A549 (cell line): Measurements from ENCODE around the gene DGLUCY. TPM values are rescaled to one million over a fixed set of nuclear protein-coding genes. Genes with fewer than 3 reads are reported as not detected.

Source experiments
- ATAC-seq, 2 experiments: fragments of 200-7000 bp in 1 of 2; fragments of >200 bp in 1 of 2; cut with Nextera tagmentation in 1 of 2; cut with Tn5 transposase in 1 of 2; 3 replicates each; pipeline versions ENCODE4 v1.8.0 to v1.9.1; 2018 to 2020; ENCODE audit warnings: mild to moderate bottlenecking in 1 of 2, moderate library complexity in 1 of 2
- CTCF ChIA-PET: fragments of 300-600 bp; sonication (Branson Sonifier 250); formaldehyde crosslinking; extraction: SDS; loops from one replicate; lab custom pipeline; 2021; ENCODE audit warnings: antibody characterized with exemption, inconsistent platforms; lab: Yijun Ruan, JAX
- POLR2A ChIA-PET: fragments of 350-600 bp; formaldehyde crosslinking; extraction: SDS; loops from one replicate; lab custom pipeline; 2021; ENCODE audit warnings: antibody characterized with exemption, inconsistent platforms; lab: Yijun Ruan, JAX
- DNase-seq, 2 experiments: peaks; one replicate each; pipeline versions ENCODE4 v3.0.0 to v3.0.0-alpha.2; 2011 to 2016; ENCODE audit warnings: low read depth in 1 of 2, low spot score in 1 of 2
- FAIRE-seq: peaks from 2 replicates; lab custom pipeline; 2011; peaks lifted over from hg19 to GRCh38; lab: Jason Lieb, UNC
- H3K27ac ChIP-seq, 2 experiments: fragments of >200 bp; sonication (Bioruptor Twin); formaldehyde crosslinking; 3 replicates each; pipeline ENCODE4 v1.5.1; 2016 to 2017
- H3K4me1 ChIP-seq: fragments of >200 bp; sonication (Bioruptor Twin); formaldehyde crosslinking; 3 replicates; pipeline ENCODE4 v1.6.1; 2016
- H3K4me2 ChIP-seq: fragments of >200 bp; sonication (Bioruptor Twin); formaldehyde crosslinking; 3 replicates; pipeline ENCODE4 v1.6.1; 2016
- H3K4me3 ChIP-seq: fragments of >200 bp; sonication (Bioruptor Twin); formaldehyde crosslinking; 3 replicates; pipeline ENCODE4 v1.5.1; 2016
- H3K9me3 ChIP-seq: fragments of >200 bp; sonication (Bioruptor Twin); formaldehyde crosslinking; 3 replicates; pipeline ENCODE4 v1.6.1; 2016
- BHLHE40 ChIP-seq: IDR thresholded peaks from 2 replicates; pipeline ENCODE4 v1.6.1; 2012; ENCODE audit warnings: low read depth, low read length, inconsistent platforms
- CEBPB ChIP-seq, 2 experiments: fragments of >200 bp in 1 of 2; sonication (Bioruptor Twin) in 1 of 2; formaldehyde crosslinking in 1 of 2; IDR thresholded peaks; 2 replicates each; pipeline ENCODE4 v1.6.1; 2012 to 2016
- CHD2 ChIP-seq: fragments of 150-350 bp; IDR thresholded peaks from 2 replicates; pipeline ENCODE4 v1.6.1; 2014; ENCODE audit warnings: low read length; ENCODE audit not compliant: partially characterized antibody
- CHD4 ChIP-seq: fragments of 200-600 bp; sonication (generic); IDR thresholded peaks from 2 replicates; pipeline ENCODE4 v1.6.1; 2016; ENCODE audit warnings: antibody characterized with exemption, mild to moderate bottlenecking, borderline replicate concordance
- EHF ChIP-seq: fragments of 250-450 bp; sonication (Bioruptor Pico); IDR thresholded peaks from 2 replicates; pipeline ENCODE4 v1.5.0; 2020; ENCODE audit warnings: mild to moderate bottlenecking
- EHMT2 ChIP-seq: fragments of 200-600 bp; sonication (generic); IDR thresholded peaks from 2 replicates; pipeline ENCODE4 v1.6.1; 2016; ENCODE audit warnings: antibody characterized with exemption, low read depth, mild to moderate bottlenecking, moderate library complexity
- FOSL2 ChIP-seq, 2 experiments: fragments of 450-650 bp in 1 of 2; fragments of >200 bp in 1 of 2; sonication (Bioruptor Twin) in 1 of 2; formaldehyde crosslinking; IDR thresholded peaks; 2 replicates each; pipeline versions ENCODE4 v1.5.0 to v1.6.1; 2016 to 2020; ENCODE audit warnings: mild to moderate bottlenecking in 1 of 2, moderate library complexity in 1 of 2
- FOXS1 ChIP-seq: fragments of 250-450 bp; sonication (Bioruptor Pico); IDR thresholded peaks from 2 replicates; pipeline ENCODE4 v1.5.0; 2020; ENCODE audit warnings: mild to moderate bottlenecking, moderate library complexity
- HDAC2 ChIP-seq: fragments of 200-600 bp; sonication (generic); IDR thresholded peaks from 2 replicates; pipeline ENCODE4 v1.6.1; 2016
- HEYL ChIP-seq: fragments of 250-450 bp; sonication (Bioruptor Pico); IDR thresholded peaks from 2 replicates; pipeline ENCODE4 v1.8.0; 2021; ENCODE audit warnings: mild to moderate bottlenecking, moderate library complexity
- HOXB13 ChIP-seq: fragments of 250-450 bp; sonication (Bioruptor Pico); IDR thresholded peaks from 2 replicates; pipeline ENCODE4 v1.5.0; 2020; ENCODE audit warnings: low read depth, mild to moderate bottlenecking, moderate library complexity
- HOXB5 ChIP-seq: fragments of 250-450 bp; sonication (Bioruptor Pico); IDR thresholded peaks from 2 replicates; pipeline ENCODE4 v1.5.0; 2020; ENCODE audit warnings: mild to moderate bottlenecking, moderate library complexity
- KDM1A ChIP-seq: fragments of 200-600 bp; sonication (generic); IDR thresholded peaks from 2 replicates; pipeline ENCODE4 v1.6.1; 2016; ENCODE audit warnings: low read depth, mild to moderate bottlenecking
- KDM5A ChIP-seq: fragments of 200-600 bp; sonication (generic); IDR thresholded peaks from 2 replicates; pipeline ENCODE4 v1.6.1; 2016; ENCODE audit warnings: antibody characterized with exemption, mild to moderate bottlenecking
- MAFK ChIP-seq: fragments of 450-650 bp; IDR thresholded peaks from 2 replicates; pipeline ENCODE4 v1.6.1; 2014; ENCODE audit not compliant: partially characterized antibody
- NFE2L2 ChIP-seq: fragments of 150-350 bp; conservative IDR thresholded peaks from 2 replicates; pipeline ENCODE4 v1.6.1; 2014; ENCODE audit warnings: low read length
- NPAS2 ChIP-seq: fragments of 250-450 bp; sonication (Bioruptor Pico); IDR thresholded peaks from 2 replicates; pipeline ENCODE4 v1.8.0; 2022; ENCODE audit warnings: mild to moderate bottlenecking, moderate library complexity, borderline replicate concordance
- POLR2AphosphoS2 ChIP-seq: conservative IDR thresholded peaks from 2 replicates; pipeline ENCODE4 v1.6.1; 2012; ENCODE audit warnings: low read length, improper control_type of control experiment, inconsistent platforms
- RARB ChIP-seq: fragments of 250-450 bp; sonication (Bioruptor Pico); IDR thresholded peaks from 2 replicates; pipeline ENCODE4 v1.8.0; 2021; ENCODE audit warnings: mild to moderate bottlenecking, moderate library complexity
- RCOR1 ChIP-seq: fragments of 150-350 bp; IDR thresholded peaks from 2 replicates; pipeline ENCODE4 v1.6.1; 2014; ENCODE audit warnings: antibody characterized with exemption, low read length, low read depth
- RFX5 ChIP-seq: fragments of 450-650 bp; IDR thresholded peaks from 2 replicates; pipeline ENCODE4 v1.7.1; 2014; ENCODE audit warnings: antibody characterized with exemption, mild to moderate bottlenecking, moderate library complexity
- RNF2 ChIP-seq: fragments of 200-600 bp; sonication (generic); IDR thresholded peaks from 2 replicates; pipeline ENCODE4 v1.6.1; 2016; ENCODE audit warnings: low read depth, mild to moderate bottlenecking, antibody characterized with exemption, moderate library complexity, borderline replicate concordance
- SMC3 ChIP-seq: fragments of >200 bp; sonication (Bioruptor Twin); formaldehyde crosslinking; IDR thresholded peaks from 3 replicates; pipeline ENCODE4 v1.6.1; 2018; ENCODE audit warnings: inconsistent platforms
- TP53 ChIP-seq: fragments of 250-450 bp; sonication (Bioruptor Pico); IDR thresholded peaks from 2 replicates; pipeline ENCODE4 v1.5.0; 2021; ENCODE audit warnings: mild to moderate bottlenecking, moderate library complexity
- ZC3H11A ChIP-seq: fragments of 450-650 bp; IDR thresholded peaks from 2 replicates; pipeline ENCODE4 v1.6.1; 2014; ENCODE audit warnings: antibody characterized with exemption, mild to moderate bottlenecking
- ZFP36 ChIP-seq: fragments of 450-650 bp; IDR thresholded peaks from 2 replicates; pipeline ENCODE4 v1.6.1; 2014; ENCODE audit warnings: borderline replicate concordance; ENCODE audit not compliant: partially characterized antibody
- ZNF302 ChIP-seq: fragments of 250-450 bp; sonication (Bioruptor Pico); IDR thresholded peaks from 2 replicates; pipeline ENCODE4 v1.9.0; 2021; ENCODE audit warnings: inconsistent platforms, mild to moderate bottlenecking, moderate library complexity
- ZSCAN20 ChIP-seq: fragments of 250-450 bp; sonication (Bioruptor Pico); IDR thresholded peaks from 2 replicates; pipeline ENCODE4 v1.8.0; 2022; ENCODE audit warnings: mild to moderate bottlenecking, moderate library complexity
- WGBS: methylation state at CpG from one replicate; pipeline ENCODE4 v1.1.6; 2017; ENCODE audit errors: missing lambda C conversion rate; 5-methylcytosine and 5-hydroxymethylcytosine counted together
- polyA plus RNA-seq, 4 experiments: library from polyadenylated mRNA; depleted of rRNA in 3 of 4; stranded (reverse); fragments of >200 nt; fragmentation: RNase III in 1 of 4; extraction: RNeasy Plus Mini Kit Qiagen cat#74134 plus additional on column Dnase treatment in 1 of 4; gene quantifications; 2 replicates in 3 of 4; 3 replicates in 1 of 4; pipeline ENCODE4 v1.2.3, GENCODE V29; 2011 to 2017
- TF ChIP-seq, protein P1 (sequence below): fragments of >200 bp; sonication (Bioruptor Twin); formaldehyde crosslinking; IDR thresholded peaks from 3 replicates; pipeline ENCODE4 v1.5.1; 2016
- TF ChIP-seq, protein P2 (sequence below): fragments of 250-450 bp; sonication (Bioruptor Pico); IDR thresholded peaks from 2 replicates; pipeline ENCODE4 v1.5.0; 2020; ENCODE audit warnings: low read depth, mild to moderate bottlenecking, moderate library complexity
- TF ChIP-seq, protein P3 (sequence below): fragments of >200 bp; sonication (Bioruptor Twin); formaldehyde crosslinking; IDR thresholded peaks from 3 replicates; pipeline ENCODE4 v1.6.1; 2016

DGLUCY gene
- polyA plus RNA-seq, 2 of the 4 experiments (the other 2 are of a cell fraction): 14.4 to 17.5 TPM

DNA sequence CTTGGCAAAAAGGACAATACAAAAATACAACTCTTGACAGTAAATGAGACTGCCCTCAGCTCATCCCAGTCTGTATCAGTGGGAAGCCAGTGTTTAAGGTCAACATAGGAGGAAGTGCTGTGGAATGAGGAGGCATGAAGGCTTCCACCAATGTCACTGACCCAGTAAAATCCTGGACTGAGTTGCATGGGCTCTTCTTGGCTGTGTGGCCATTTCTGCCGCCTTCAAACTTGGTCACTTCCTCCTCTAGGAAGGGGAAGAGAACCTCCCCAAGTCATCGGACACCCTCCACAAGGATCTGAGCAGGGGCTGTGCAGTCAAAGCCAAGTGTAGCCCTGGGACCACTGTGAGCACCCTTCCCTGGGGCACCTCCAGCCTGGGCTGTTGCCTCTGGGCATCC, 118.7 kb downstream of the DGLUCY start:
- ATAC-seq (no peak), DNase-seq (no peak), FAIRE-seq (no peak)
- 50% methylated on average over 1 of the region's 2 CpGs for WGBS
- no peaks in the 10 kb centered on the region; the same call in 2 of the 3 replicates for H3K9me3 ChIP-seq
- no peak overlapping the region for H3K27ac ChIP-seq
- H3K4me2 ChIP-seq: no peak overlapping the region
- POLR2A ChIA-PET: no interaction called here
- TF ChIP-seq EHMT2: no peak
- TF ChIP-seq ZSCAN20 (CRISPR knock-in tag): no peak
- TF ChIP-seq KDM1A: no peak
- no peak for TF ChIP-seq NFE2L2
- TF ChIP-seq RNF2: no peak
- TF ChIP-seq HOXB5 (CRISPR knock-in tag): no peak
- no peak for TF ChIP-seq CEBPB (IDR thresholded peaks at IDR 0.05)
- no peak for TF ChIP-seq KDM5A
- no peak for TF ChIP-seq FOXS1 (CRISPR knock-in tag)
- TF ChIP-seq RARB (CRISPR knock-in tag): no peak
- CTCF ChIA-PET: no interaction called here
- H3K4me3 ChIP-seq: no peak overlapping the region
- no peaks in the 10 kb centered on the region for H3K4me1 ChIP-seq

DNA sequence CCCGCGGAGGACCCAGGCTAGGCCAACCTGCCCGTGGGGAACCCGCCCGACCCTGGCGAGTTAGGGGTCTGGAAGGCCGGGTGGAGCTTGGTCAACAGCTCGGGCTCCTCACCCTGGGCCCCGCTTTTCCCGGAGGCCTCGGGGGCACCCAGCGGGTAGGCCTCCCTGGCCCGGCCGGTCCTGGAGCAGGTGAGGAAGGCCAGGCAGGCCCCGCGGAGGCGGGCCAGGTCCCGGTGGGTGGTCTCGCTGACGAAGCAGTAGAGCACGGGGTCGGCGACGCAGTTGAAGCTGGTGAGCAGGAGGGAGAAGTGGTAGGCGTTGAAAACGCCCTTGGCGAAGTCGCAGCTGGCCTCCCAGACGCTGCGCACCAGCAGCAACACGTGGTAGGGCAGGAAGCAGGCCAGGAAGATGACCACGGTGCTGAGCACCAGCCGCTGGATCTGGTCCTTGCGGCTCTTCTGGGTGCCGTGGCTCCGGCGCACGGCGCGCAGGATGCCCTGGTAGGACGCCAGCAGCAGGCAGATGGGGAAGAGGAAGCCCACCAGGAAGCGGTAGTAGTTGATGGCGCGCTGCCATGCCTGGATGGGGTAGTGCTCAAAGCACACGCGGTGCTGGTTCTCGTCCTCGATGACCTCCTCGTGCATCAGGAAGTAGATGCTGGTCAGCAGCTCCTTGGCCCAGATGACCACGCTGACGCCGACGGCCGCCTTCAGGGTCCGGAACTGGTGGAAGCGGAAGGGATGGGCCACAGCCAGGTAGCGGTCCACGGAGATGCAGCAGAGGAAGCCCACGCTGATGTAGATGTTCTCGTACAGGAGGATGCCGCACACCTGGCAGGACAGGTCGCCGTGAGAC, 120.3 kb downstream of the DGLUCY start:
- Histone ChIP-seq H3K27ac (no peak overlapping the region), H3K4me1 (no peaks in the 10 kb centered on the region), H3K4me2 (no peak overlapping the region), H3K9me3 (no peaks in the 10 kb centered on the region; the same call in 2 of the 3 replicates), H3K4me3 (no peak overlapping the region)
- ChIA-PET POLR2A (no interaction called here), CTCF (interaction anchor here (0.6 to 1.2 kb wide), 2 partner anchors 93 to 331 kb away, joined by 3 read pairs; no protein-coding TSS in a partner anchor)
- WGBS: 93% methylated on average over 50 of the region's 63 CpGs
- no peak for TF ChIP-seq NPAS2 (CRISPR knock-in tag)
- no peak for TF ChIP-seq RFX5
- TF ChIP-seq, protein P1, sequence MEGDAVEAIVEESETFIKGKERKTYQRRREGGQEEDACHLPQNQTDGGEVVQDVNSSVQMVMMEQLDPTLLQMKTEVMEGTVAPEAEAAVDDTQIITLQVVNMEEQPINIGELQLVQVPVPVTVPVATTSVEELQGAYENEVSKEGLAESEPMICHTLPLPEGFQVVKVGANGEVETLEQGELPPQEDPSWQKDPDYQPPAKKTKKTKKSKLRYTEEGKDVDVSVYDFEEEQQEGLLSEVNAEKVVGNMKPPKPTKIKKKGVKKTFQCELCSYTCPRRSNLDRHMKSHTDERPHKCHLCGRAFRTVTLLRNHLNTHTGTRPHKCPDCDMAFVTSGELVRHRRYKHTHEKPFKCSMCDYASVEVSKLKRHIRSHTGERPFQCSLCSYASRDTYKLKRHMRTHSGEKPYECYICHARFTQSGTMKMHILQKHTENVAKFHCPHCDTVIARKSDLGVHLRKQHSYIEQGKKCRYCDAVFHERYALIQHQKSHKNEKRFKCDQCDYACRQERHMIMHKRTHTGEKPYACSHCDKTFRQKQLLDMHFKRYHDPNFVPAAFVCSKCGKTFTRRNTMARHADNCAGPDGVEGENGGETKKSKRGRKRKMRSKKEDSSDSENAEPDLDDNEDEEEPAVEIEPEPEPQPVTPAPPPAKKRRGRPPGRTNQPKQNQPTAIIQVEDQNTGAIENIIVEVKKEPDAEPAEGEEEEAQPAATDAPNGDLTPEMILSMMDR: no peak
- TF ChIP-seq, protein P2, sequence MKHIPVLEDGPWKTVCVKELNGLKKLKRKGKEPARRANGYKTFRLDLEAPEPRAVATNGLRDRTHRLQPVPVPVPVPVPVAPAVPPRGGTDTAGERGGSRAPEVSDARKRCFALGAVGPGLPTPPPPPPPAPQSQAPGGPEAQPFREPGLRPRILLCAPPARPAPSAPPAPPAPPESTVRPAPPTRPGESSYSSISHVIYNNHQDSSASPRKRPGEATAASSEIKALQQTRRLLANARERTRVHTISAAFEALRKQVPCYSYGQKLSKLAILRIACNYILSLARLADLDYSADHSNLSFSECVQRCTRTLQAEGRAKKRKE: no peak
- no peak for TF ChIP-seq ZFP36
- TF ChIP-seq ZNF302 (CRISPR knock-in tag): no peak
- no peak for TF ChIP-seq HOXB13 (CRISPR knock-in tag)
- no peak for TF ChIP-seq EHF (CRISPR knock-in tag)
- ATAC-seq: no peak
- FAIRE-seq: no peak
- no peak for DNase-seq

DNA sequence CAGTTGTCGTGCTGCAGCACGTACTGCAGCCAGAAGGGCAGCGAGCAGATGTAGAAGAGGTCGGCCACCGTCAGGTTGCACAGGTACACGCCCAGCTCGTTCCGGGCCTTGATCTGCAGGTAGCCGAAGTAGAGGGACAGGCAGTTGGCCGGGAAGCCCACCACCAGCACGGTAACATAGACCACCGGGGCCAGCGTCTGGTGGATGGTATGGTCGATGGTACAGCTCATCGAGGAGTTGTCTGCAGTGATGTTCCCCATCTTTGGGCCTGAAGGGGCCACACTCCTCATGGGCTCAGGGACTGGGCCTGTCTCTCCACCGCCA, 120.9 kb downstream of the DGLUCY start:
- POLR2A ChIA-PET: no interaction called here
- CTCF ChIA-PET: interaction anchor here (0.6 to 1.2 kb wide), 2 partner anchors 94 to 332 kb away, joined by 3 read pairs; no protein-coding TSS in a partner anchor
- WGBS: 89% methylated on average over 15 of the region's 16 CpGs
- TF ChIP-seq TP53 (CRISPR knock-in tag) (no peak), HDAC2 (no peak), RARB (CRISPR knock-in tag) (no peak), MAFK (no peak), BHLHE40 (no peak), FOSL2 (IDR thresholded peaks at IDR 0.05) (no peak), FOSL2 (CRISPR knock-in tag; IDR thresholded peaks at IDR 0.05) (no peak), CHD4 (no peak), POLR2AphosphoS2 (no peak), ZC3H11A (no peak), ZNF302 (CRISPR knock-in tag) (no peak), ZFP36 (no peak), SMC3 (no peak), KDM1A (no peak), CHD2 (no peak), CEBPB (IDR thresholded peaks at IDR 0.05) (no peak), EHF (CRISPR knock-in tag) (no peak), HEYL (CRISPR knock-in tag) (no peak), RCOR1 (no peak)
- TF ChIP-seq, protein P3, sequence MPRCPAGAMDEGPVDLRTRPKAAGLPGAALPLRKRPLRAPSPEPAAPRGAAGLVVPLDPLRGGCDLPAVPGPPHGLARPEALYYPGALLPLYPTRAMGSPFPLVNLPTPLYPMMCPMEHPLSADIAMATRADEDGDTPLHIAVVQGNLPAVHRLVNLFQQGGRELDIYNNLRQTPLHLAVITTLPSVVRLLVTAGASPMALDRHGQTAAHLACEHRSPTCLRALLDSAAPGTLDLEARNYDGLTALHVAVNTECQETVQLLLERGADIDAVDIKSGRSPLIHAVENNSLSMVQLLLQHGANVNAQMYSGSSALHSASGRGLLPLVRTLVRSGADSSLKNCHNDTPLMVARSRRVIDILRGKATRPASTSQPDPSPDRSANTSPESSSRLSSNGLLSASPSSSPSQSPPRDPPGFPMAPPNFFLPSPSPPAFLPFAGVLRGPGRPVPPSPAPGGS: no peak

More for the DNA sequence above, 120.9 kb downstream of the DGLUCY start:
- no peak overlapping the region for H3K27ac ChIP-seq
- FAIRE-seq (no peak), DNase-seq (no peak), ATAC-seq (no peak)
- no peaks in the 10 kb centered on the region; the same call in 2 of the 3 replicates for H3K9me3 ChIP-seq
- H3K4me3 ChIP-seq: no peak overlapping the region
- no peak overlapping the region for H3K4me2 ChIP-seq
- no peaks in the 10 kb centered on the region for H3K4me1 ChIP-seq
